KMS-11 (cell line): ENCODE data around the gene GPR153.
A peak's percentile ranks its signal among the peaks of the same experiment; 100 is the strongest.

ENCODE experiments used
- H2AFZ ChIP-seq: fragments of 200-600 bp; sonication (generic); 2 replicates; pipeline ENCODE4 v1.6.1; 2016; ENCODE audit warnings: antibody characterized with exemption, mixed run types, low read depth
- H3K27ac ChIP-seq: fragments of 200-600 bp; sonication (generic); 2 replicates; pipeline ENCODE4 v1.6.1; 2016; ENCODE audit warnings: mild to moderate bottlenecking, mixed run types
- H3K27me3 ChIP-seq: fragments of 200-600 bp; sonication (generic); 2 replicates; pipeline ENCODE4 v1.6.1; 2017; ENCODE audit warnings: mild to moderate bottlenecking, low read depth, mixed run types, moderate library complexity; ENCODE audit not compliant: insufficient read depth
- H3K36me3 ChIP-seq: fragments of 200-600 bp; sonication (generic); 2 replicates; pipeline ENCODE4 v1.6.1; 2017; ENCODE audit warnings: mild to moderate bottlenecking, mixed run types; ENCODE audit not compliant: insufficient read depth
- H3K4me1 ChIP-seq: fragments of 200-600 bp; sonication (generic); 2 replicates; pipeline ENCODE4 v1.6.1; 2016; ENCODE audit warnings: mild to moderate bottlenecking, low read depth, mixed run types; ENCODE audit not compliant: poor library complexity, severe bottlenecking
- H3K4me2 ChIP-seq: fragments of 200-600 bp; sonication (generic); 2 replicates; pipeline ENCODE4 v1.7.0; 2016; ENCODE audit warnings: mild to moderate bottlenecking, mixed run types
- H3K4me3 ChIP-seq: fragments of 200-600 bp; sonication (generic); IDR thresholded peaks from 2 replicates; pipeline ENCODE4 v1.6.1; 2017; ENCODE audit warnings: low read depth, low read length, mixed read lengths; ENCODE audit not compliant: insufficient read depth
- H3K79me2 ChIP-seq: fragments of 200-600 bp; sonication (generic); 2 replicates; pipeline ENCODE4 v1.6.1; 2016; ENCODE audit warnings: low read depth, mixed run types; ENCODE audit not compliant: insufficient read depth
- H3K9ac ChIP-seq: fragments of 200-600 bp; sonication (generic); 2 replicates; pipeline ENCODE4 v1.6.1; 2016; ENCODE audit warnings: mild to moderate bottlenecking, mixed run types
- H4K20me1 ChIP-seq: fragments of 200-600 bp; sonication (generic); 2 replicates; pipeline ENCODE4 v1.6.1; 2016; ENCODE audit warnings: mild to moderate bottlenecking, mixed run types; ENCODE audit not compliant: insufficient read depth
- CTCF ChIP-seq: fragments of 200-600 bp; sonication (generic); conservative IDR thresholded peaks from 2 replicates; pipeline ENCODE4 v1.6.1; 2017; ENCODE audit warnings: low read depth, mild to moderate bottlenecking, antibody characterized with exemption, low read length, moderate library complexity, mixed read lengths

The GPR153 gene

GRCh38 chr1:6262555-6263420 lies 1.9 kb upstream of the GPR153 start:
- Histone ChIP-seq H3K27ac (no peak overlapping the region), H4K20me1 (no peaks in the 10 kb centered on the region), H3K36me3 (no peaks in the 10 kb centered on the region), H3K4me3 (no peak overlapping the region), H3K4me1 (peaks cover 7% of the 10 kb centered on the region), H3K27me3 (peaks cover 5% of the 10 kb centered on the region), H3K79me2 (no peaks in the 10 kb centered on the region), H3K9ac (no peak overlapping the region), H3K4me2 (no peak overlapping the region), H2AFZ (no peak overlapping the region)
- TF ChIP-seq CTCF: no peak

- H3K79me2 ChIP-seq: no peaks in the 10 kb centered on the region
- no peaks in the 10 kb centered on the region for H3K36me3 ChIP-seq
- no peak overlapping the region for H3K27ac ChIP-seq
- peaks cover 7% of the 10 kb centered on the region for H3K4me1 ChIP-seq
- TF ChIP-seq CTCF: no peak
- no peak overlapping the region; the same call in 1 of the 2 replicates for H3K4me2 ChIP-seq
- no peak overlapping the region; the same call in 1 of the 2 replicates for H2AFZ ChIP-seq
- H3K27me3 ChIP-seq: peaks cover 5% of the 10 kb centered on the region
- no peak overlapping the region for H3K9ac ChIP-seq
- no peaks in the 10 kb centered on the region for H4K20me1 ChIP-seq
- H3K4me3 ChIP-seq: no peak overlapping the region
These were observed 707 bp upstream of the GPR153 start for GRCh38 chr1:6261615-6261995.

GRCh38 chr1:6260433-6260934 lies 414 bp downstream of the GPR153 start:
- TF ChIP-seq CTCF: no peak
- H3K4me3 ChIP-seq: peak overlapping the region; percentile 45
- no peak overlapping the region; the same call in 1 of the 2 replicates for H3K9ac ChIP-seq
- H3K79me2 ChIP-seq: no peaks in the 10 kb centered on the region
- H4K20me1 ChIP-seq: no peaks in the 10 kb centered on the region
- H3K27me3 ChIP-seq: peaks cover 5% of the 10 kb centered on the region
- H3K4me2 ChIP-seq: peak overlapping the region; percentile 66
- no peaks in the 10 kb centered on the region for H3K36me3 ChIP-seq
- H3K4me1 ChIP-seq: peaks cover 7% of the 10 kb centered on the region
- H2AFZ ChIP-seq: peak overlapping the region; percentile 71
- no peak overlapping the region for H3K27ac ChIP-seq

GRCh38 chr1:6259491-6260362 lies 1.2 kb downstream of the GPR153 start:
- no peaks in the 10 kb centered on the region for H4K20me1 ChIP-seq
- H3K4me2 ChIP-seq: peak overlapping the region; percentile 63
- no peaks in the 10 kb centered on the region for H3K36me3 ChIP-seq
- H3K4me1 ChIP-seq: peaks cover 7% of the 10 kb centered on the region
- H2AFZ ChIP-seq: peak overlapping the region; percentile 54
- H3K27me3 ChIP-seq: peaks cover 5% of the 10 kb centered on the region
- no peaks in the 10 kb centered on the region for H3K79me2 ChIP-seq
- H3K27ac ChIP-seq: no peak overlapping the region
- no peak overlapping the region for H3K9ac ChIP-seq
- no peak for TF ChIP-seq CTCF
- peak overlapping the region; percentile 45 for H3K4me3 ChIP-seq
